ENCODE measurements around the gene AQP2.

GRCh38 chr12:49965836-49966235 is 15.3 kb downstream of the AQP2 start:
- TF ChIP-seq CTCF (conservative IDR thresholded peaks at IDR 0.05; ENCODE audit: low read length) (no peak), EZH2phosphoT487 (IDR thresholded peaks at IDR 0.05; ENCODE audit: borderline replicate concordance, low read depth, low read length) (no peak)
